CD4-positive, alpha-beta T cell (primary cell): ENCODE data around the gene RGS12. TPM values are rescaled to one million over a fixed set of nuclear protein-coding genes. Genes with fewer than 3 reads are reported as not detected.

Experiments
- ATAC-seq: fragments of 200-7000 bp; cut with Tn5 transposase; one replicate; pipeline ENCODE4 v1.10.0; 2022; ENCODE audit warnings: mild to moderate bottlenecking; ENCODE audit not compliant: poor library complexity
- CTCF ChIA-PET: fragments of 350-600 bp; sonication (Branson Sonifier 250); formaldehyde crosslinking; loops from one replicate; lab custom pipeline; 2021; ENCODE audit warnings: antibody characterized with exemption, inconsistent platforms; lab: Charles Lee
- POLR2A ChIA-PET: fragments of 350-600 bp; sonication (Branson Sonifier 250); formaldehyde crosslinking; loops from one replicate; lab custom pipeline; 2021; ENCODE audit warnings: antibody characterized with exemption, inconsistent platforms; lab: Charles Lee
- DNase-seq, 14 experiments: peaks; one replicate each; pipeline ENCODE4 v3.0.0-alpha.2; 2013 to 2020; ENCODE audit warnings: mixed read lengths in 2 of 14
- H3K27ac ChIP-seq, 2 donors: one replicate each; pipeline versions ENCODE4 v1.5.1 to v1.7.0; 2013; ENCODE audit warnings: low read length in 2 of 2, low read depth in 1 of 2, mild to moderate bottlenecking in 1 of 2
- H3K27me3 ChIP-seq, 2 experiments: 1 replicate in 1 of 2; 2 replicates in 1 of 2; pipeline versions ENCODE4 v1.6.1 to v1.7.0; 2013; ENCODE audit warnings: low read length in 2 of 2, control low read depth in 1 of 2, mild to moderate bottlenecking in 1 of 2, moderate library complexity in 1 of 2; ENCODE audit not compliant: insufficient read depth in 2 of 2, control insufficient read depth in 1 of 2
- H3K36me3 ChIP-seq: one replicate; pipeline ENCODE4 v1.6.1; 2013; ENCODE audit warnings: low read length, control low read depth; ENCODE audit not compliant: insufficient read depth
- H3K4me1 ChIP-seq: one replicate; pipeline ENCODE4 v1.6.1; 2013; ENCODE audit warnings: low read length, control low read depth; ENCODE audit not compliant: insufficient read depth
- H3K4me3 ChIP-seq: one replicate; pipeline ENCODE4 v1.5.1; 2013; ENCODE audit warnings: mild to moderate bottlenecking, low read length, moderate library complexity
- H3K9me3 ChIP-seq, 2 experiments: 1 replicate in 1 of 2; 2 replicates in 1 of 2; pipeline versions ENCODE4 v1.6.1 to v1.7.0; 2013; ENCODE audit warnings: low read length in 2 of 2, mild to moderate bottlenecking in 2 of 2, control low read depth in 1 of 2, moderate library complexity in 1 of 2; ENCODE audit not compliant: control insufficient read depth in 1 of 2, insufficient read depth in 1 of 2
- H3K27ac Mint-ChIP-seq: one replicate; pipeline ENCODE4 v1.8.0; 2020; ENCODE audit warnings: mixed read lengths
- H3K27me3 Mint-ChIP-seq: one replicate; pipeline ENCODE4 v1.8.0; 2021; ENCODE audit warnings: mixed read lengths
- H3K36me3 Mint-ChIP-seq: one replicate; pipeline ENCODE4 v1.8.0; 2021; ENCODE audit warnings: low read depth, mixed read lengths
- H3K4me1 Mint-ChIP-seq: one replicate; pipeline ENCODE4 v1.8.0; 2021; ENCODE audit warnings: low read depth, mixed read lengths
- H3K4me3 Mint-ChIP-seq: one replicate; pipeline ENCODE4 v1.8.0; 2020; ENCODE audit warnings: mild to moderate bottlenecking, mixed read lengths
- H3K9me3 Mint-ChIP-seq: one replicate; pipeline ENCODE4 v1.8.0; 2020; ENCODE audit warnings: mixed read lengths
- intact Hi-C, 2 experiments: fragments of 100-400 bp; cut with DNase I in 1 of 2; cut with micrococcal nuclease in 1 of 2; formaldehyde crosslinking; loops; one replicate each; pipeline versions ENCODE4 v1.15.1 to v1.9.0; 2023 to 2025; cut with DNase I, micrococcal nuclease
- total RNA-seq, 174 experiments: library from RNA in 2 of 174; stranded (reverse) in 2 of 174; gene quantifications; one replicate each; pipeline ENCODE4 v1.2.3 and lab custom pipeline; 2021 to 2026
- TF ChIP-seq, protein P1 (sequence below): fragments of 200-600 bp; IDR thresholded peaks from one replicate; pipeline ENCODE4 v1.8.0; 2022; ENCODE audit warnings: antibody characterized with exemption, mild to moderate bottlenecking

RGS12 gene
- total RNA-seq, 2 experiments from 2014 or later, result 14.1 to 16.9 TPM

DNA sequence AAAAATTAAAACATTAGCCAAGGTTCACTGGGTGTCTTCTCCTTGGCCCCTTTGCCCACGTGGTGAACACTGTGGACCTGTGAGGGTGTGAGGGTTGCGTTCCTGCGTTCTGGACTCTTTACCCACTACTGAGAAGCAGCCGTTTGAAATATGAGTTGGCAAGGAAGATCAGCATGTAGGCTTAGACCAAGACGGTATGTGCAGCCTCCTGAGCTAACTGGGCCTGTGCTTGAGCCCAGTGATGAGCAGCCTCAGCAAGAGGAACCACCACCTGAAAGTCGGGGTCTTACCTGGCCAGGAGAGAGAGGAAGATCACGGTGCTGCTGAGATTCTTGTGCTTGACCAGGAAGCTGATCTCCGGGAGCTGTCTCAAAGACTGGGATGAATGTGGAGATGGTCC lies 19.5 kb downstream of the RGS12 start:
- Mint-ChIP-seq H3K36me3 (peaks cover 5% of the 10 kb centered on the region), H3K27me3 (no peaks in the 10 kb centered on the region), H3K27ac (no peak overlapping the region), H3K9me3 (no peaks in the 10 kb centered on the region), H3K4me1 (peaks cover 16% of the 10 kb centered on the region), H3K4me3 (no peak overlapping the region)
- CTCF ChIA-PET, result no interaction called here
- peak in 1 of 14 experiments; percentile 3 for DNase-seq
- TF ChIP-seq, protein P1, sequence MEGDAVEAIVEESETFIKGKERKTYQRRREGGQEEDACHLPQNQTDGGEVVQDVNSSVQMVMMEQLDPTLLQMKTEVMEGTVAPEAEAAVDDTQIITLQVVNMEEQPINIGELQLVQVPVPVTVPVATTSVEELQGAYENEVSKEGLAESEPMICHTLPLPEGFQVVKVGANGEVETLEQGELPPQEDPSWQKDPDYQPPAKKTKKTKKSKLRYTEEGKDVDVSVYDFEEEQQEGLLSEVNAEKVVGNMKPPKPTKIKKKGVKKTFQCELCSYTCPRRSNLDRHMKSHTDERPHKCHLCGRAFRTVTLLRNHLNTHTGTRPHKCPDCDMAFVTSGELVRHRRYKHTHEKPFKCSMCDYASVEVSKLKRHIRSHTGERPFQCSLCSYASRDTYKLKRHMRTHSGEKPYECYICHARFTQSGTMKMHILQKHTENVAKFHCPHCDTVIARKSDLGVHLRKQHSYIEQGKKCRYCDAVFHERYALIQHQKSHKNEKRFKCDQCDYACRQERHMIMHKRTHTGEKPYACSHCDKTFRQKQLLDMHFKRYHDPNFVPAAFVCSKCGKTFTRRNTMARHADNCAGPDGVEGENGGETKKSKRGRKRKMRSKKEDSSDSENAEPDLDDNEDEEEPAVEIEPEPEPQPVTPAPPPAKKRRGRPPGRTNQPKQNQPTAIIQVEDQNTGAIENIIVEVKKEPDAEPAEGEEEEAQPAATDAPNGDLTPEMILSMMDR, result no peak
- H3K36me3 ChIP-seq, result no peaks in the 10 kb centered on the region
- no peak overlapping the region for H3K4me3 ChIP-seq
- intact Hi-C loops, result no loop called here
- ATAC-seq, result no peak
- H3K27ac ChIP-seq, result no peak overlapping the region
- H3K9me3 ChIP-seq, result no peaks in the 10 kb centered on the region
- H3K27me3 ChIP-seq, result no peaks in the 10 kb centered on the region
- POLR2A ChIA-PET, result no interaction called here
- no peaks in the 10 kb centered on the region for H3K4me1 ChIP-seq

DNA sequence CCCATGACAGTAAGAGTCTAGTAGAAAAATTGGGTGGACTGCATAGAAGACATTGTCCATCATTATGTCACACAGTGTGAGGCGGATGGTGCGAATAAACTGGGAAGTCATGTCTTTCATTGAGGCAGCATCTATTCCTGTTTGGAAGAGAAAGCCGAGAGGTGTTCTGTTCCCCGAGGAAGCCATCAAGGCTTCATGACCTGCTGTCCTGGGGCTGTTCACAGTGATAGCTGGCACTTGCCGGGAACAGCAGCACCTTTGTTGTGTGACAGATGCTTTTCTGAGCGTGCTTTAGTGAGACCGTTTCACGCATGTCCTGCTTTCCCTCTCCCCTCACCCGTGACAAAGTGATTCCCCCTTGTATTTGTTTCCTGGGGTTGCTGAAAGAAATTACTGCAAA lies 20.3 kb downstream of the RGS12 start:
- no peak overlapping the region for H3K27ac ChIP-seq
- no peaks in the 10 kb centered on the region for H3K27me3 Mint-ChIP-seq
- POLR2A ChIA-PET, result no interaction called here

DNA sequence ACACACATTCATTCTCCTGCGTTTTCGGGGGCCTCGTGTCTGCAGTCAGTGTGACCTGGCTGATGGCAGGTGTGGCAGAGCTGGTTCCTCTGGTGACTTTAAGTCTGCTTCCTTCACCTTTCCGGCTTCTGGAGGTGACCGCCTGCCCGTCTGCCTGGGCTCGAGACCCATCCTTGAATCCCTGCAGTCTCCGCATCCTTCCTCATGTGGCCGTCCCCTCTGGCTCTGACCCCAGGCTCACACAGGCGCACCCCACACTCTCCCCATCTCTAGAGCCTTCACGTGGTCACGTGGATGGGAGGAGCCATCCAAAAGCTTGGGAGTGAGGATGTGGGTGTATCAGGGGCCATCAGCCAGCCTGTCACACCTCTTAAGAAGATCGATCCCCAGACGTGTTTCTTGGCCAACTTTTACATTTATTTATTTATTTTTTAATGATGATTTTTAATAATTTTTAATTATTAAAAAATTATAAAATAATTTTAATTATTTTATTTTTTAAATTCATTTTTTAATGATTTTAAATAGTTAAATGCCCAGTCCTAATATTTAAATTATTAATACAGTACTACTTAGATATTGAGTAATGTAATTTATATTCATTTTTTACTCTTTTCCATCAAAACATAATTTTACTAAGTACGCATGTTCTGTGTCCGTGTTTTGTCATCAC lies 20.9 kb downstream of the RGS12 start:
- no peak overlapping the region for H3K27ac ChIP-seq
- H3K36me3 ChIP-seq, result no peaks in the 10 kb centered on the region
- Mint-ChIP-seq H3K27ac (no peak overlapping the region), H3K9me3 (no peaks in the 10 kb centered on the region), H3K4me1 (peaks cover 6% of the 10 kb centered on the region), H3K4me3 (no peak overlapping the region), H3K27me3 (no peaks in the 10 kb centered on the region), H3K36me3 (peaks cover 14% of the 10 kb centered on the region)
- H3K4me3 ChIP-seq, result no peak overlapping the region
- no peaks in the 10 kb centered on the region for H3K9me3 ChIP-seq
- ATAC-seq (no peak), DNase-seq (no peak)
- CTCF ChIA-PET, result interaction anchor here (0.9 kb wide), 1 partner anchor 32 kb away, joined by 3 read pairs; no protein-coding TSS in a partner anchor
- H3K4me1 ChIP-seq, result no peaks in the 10 kb centered on the region
- H3K27me3 ChIP-seq, result no peaks in the 10 kb centered on the region
- TF ChIP-seq, protein P1, result no peak
- intact Hi-C loops, result no loop called here
- POLR2A ChIA-PET, result no interaction called here

More for the DNA sequence above, 20.3 kb downstream of the RGS12 start:
- Histone ChIP-seq H3K36me3 (no peaks in the 10 kb centered on the region), H3K27me3 (no peaks in the 10 kb centered on the region), H3K4me3 (no peak overlapping the region), H3K9me3 (no peaks in the 10 kb centered on the region), H3K4me1 (no peaks in the 10 kb centered on the region)
- no peak overlapping the region for H3K27ac Mint-ChIP-seq
- no peaks in the 10 kb centered on the region for H3K9me3 Mint-ChIP-seq
- TF ChIP-seq, protein P1, result no peak
- H3K4me3 Mint-ChIP-seq, result no peak overlapping the region
- no peak for ATAC-seq
- CTCF ChIA-PET, result interaction anchor here (0.9 kb wide), 1 partner anchor 33 kb away, joined by 3 read pairs; no protein-coding TSS in a partner anchor
- intact Hi-C loops, result no loop called here
- DNase-seq, result no peak
- H3K4me1 Mint-ChIP-seq, result peaks cover 12% of the 10 kb centered on the region
- H3K36me3 Mint-ChIP-seq, result peaks cover 10% of the 10 kb centered on the region
